ENCODE data around the gene C3orf80. TPM values are rescaled to one million over a fixed set of nuclear protein-coding genes. Genes with fewer than 3 reads are reported as not detected.
"Not testable (repeated sequence)": the region's sequence is repeated elsewhere in the genome, so short reads cannot be mapped to it uniquely, and the experiment has no call there.

C3orf80 gene
- total and polyA plus RNA-seq, 2 experiments from 2014 or later: 1.1 to 4.1 TPM

- Histone ChIP-seq H3K4me3 (no peak overlapping the region), H3K4me1 (ENCODE audit: low read depth) (peaks cover 4% of the 10 kb centered on the region), H3K9me3 (ENCODE audit: low read depth) (no peaks in the 10 kb centered on the region), H3K27me3 (no peaks in the 10 kb centered on the region), H3K36me3 (no peaks in the 10 kb centered on the region), H3K27ac (no peak overlapping the region)
- DNase-seq (ENCODE audit: low read depth in 1 of 2, low spot score in 1 of 2): peak in 1 of 2 donors; percentile 50
- no peak for TF ChIP-seq CTCF (IDR thresholded peaks at IDR 0.05; ENCODE audit: low read depth, low read length)
Measured at GRCh38 chr3:160200353-160200752, 24.9 kb upstream of the C3orf80 start.

- H3K4me3 ChIP-seq; H3K4me1 ChIP-seq (ENCODE audit: low read depth); H3K27me3 ChIP-seq; H3K36me3 ChIP-seq; H3K9me3 ChIP-seq (ENCODE audit: low read depth); H3K27ac ChIP-seq; DNase-seq (ENCODE audit: low read depth in 1 of 2, low spot score in 1 of 2): not testable (repeated sequence)
Measured at GRCh38 chr3:160204396-160205011, 20.7 kb upstream of the C3orf80 start.

- no peak for TF ChIP-seq CTCF (IDR thresholded peaks at IDR 0.05; ENCODE audit: low read depth, low read length)
- no peaks in the 10 kb centered on the region for H3K9me3 ChIP-seq (ENCODE audit: low read depth)
- no peaks in the 10 kb centered on the region for H3K27me3 ChIP-seq
- no peak overlapping the region for H3K27ac ChIP-seq
- no peak overlapping the region for H3K4me3 ChIP-seq
- DNase-seq (ENCODE audit: low read depth in 1 of 2, low spot score in 1 of 2): peak in 1 of 2 donors; percentile 50
- peaks cover 4% of the 10 kb centered on the region for H3K4me1 ChIP-seq (ENCODE audit: low read depth)
- H3K36me3 ChIP-seq: no peaks in the 10 kb centered on the region
Measured at GRCh38 chr3:160205606-160206005, 19.6 kb upstream of the C3orf80 start.

GRCh38 chr3:160210341-160210740 is 14.9 kb upstream of the C3orf80 start:
- Histone ChIP-seq H3K36me3 (no peaks in the 10 kb centered on the region), H3K27me3 (no peaks in the 10 kb centered on the region)
- TF ChIP-seq CTCF (IDR thresholded peaks at IDR 0.05; ENCODE audit: low read depth, low read length): no peak

GRCh38 chr3:160210799-160211221 is 14.4 kb upstream of the C3orf80 start:
- peak in 1 of 2 donors; percentile 83 for DNase-seq (ENCODE audit: low read depth in 1 of 2, low spot score in 1 of 2)
- H3K27me3 ChIP-seq: no peaks in the 10 kb centered on the region

More at GRCh38 chr3:160210341-160210740, 14.9 kb upstream of the C3orf80 start:
- Histone ChIP-seq H3K9me3 (ENCODE audit: low read depth) (no peaks in the 10 kb centered on the region), H3K4me1 (ENCODE audit: low read depth) (no peaks in the 10 kb centered on the region), H3K4me3 (no peak overlapping the region), H3K27ac (no peak overlapping the region)
- DNase-seq (ENCODE audit: low read depth in 1 of 2, low spot score in 1 of 2): no peak

More at GRCh38 chr3:160210799-160211221, 14.4 kb upstream of the C3orf80 start:
- Histone ChIP-seq H3K4me1 (ENCODE audit: low read depth) (no peaks in the 10 kb centered on the region), H3K4me3 (no peak overlapping the region), H3K27ac (no peak overlapping the region), H3K9me3 (ENCODE audit: low read depth) (no peaks in the 10 kb centered on the region), H3K36me3 (no peaks in the 10 kb centered on the region)
- peak; percentile 54 for TF ChIP-seq CTCF (IDR thresholded peaks at IDR 0.05; ENCODE audit: low read depth, low read length)

Measured in cardiac muscle cell (in vitro differentiated cells and primary cell).